ENCODE measurements around the gene CHN2.

The CHN2 gene

GRCh38 chr7:29360633-29361625 lies 166.4 kb downstream of the CHN2 start:
- POLR2A ChIA-PET = no interaction called here
- TF ChIP-seq SP1 (IDR thresholded peaks at IDR 0.05) (no peak), ZNF384 (IDR thresholded peaks at IDR 0.05) (no peak), PKNOX1 (IDR thresholded peaks at IDR 0.05) (no peak), BHLHE40 (IDR thresholded peaks at IDR 0.05; ENCODE audit: borderline replicate concordance) (no peak), CTBP1 (IDR thresholded peaks at IDR 0.05; ENCODE audit: borderline replicate concordance) (no peak), L3MBTL2 (conservative IDR thresholded peaks at IDR 0.05) (no peak), SUZ12 (IDR thresholded peaks at IDR 0.05) (no peak), LEF1 (IDR thresholded peaks at IDR 0.05; ENCODE audit: borderline replicate concordance) (no peak), TARDBP (IDR thresholded peaks at IDR 0.05) (no peak), FOXA1 (IDR thresholded peaks at IDR 0.05) (no peak), HDGF (IDR thresholded peaks at IDR 0.05; ENCODE audit: borderline replicate concordance) (no peak), FOXM1 (IDR thresholded peaks at IDR 0.05; ENCODE audit: borderline replicate concordance) (no peak)
- DNase-seq (ENCODE audit: extremely low spot score) = no peak
- CTCF ChIA-PET = interaction anchor here (0.5 kb wide), 1 partner anchor 448 kb away, joined by 3 read pairs; no protein-coding TSS in a partner anchor

GRCh38 chr7:29362380-29362779 lies 167.8 kb downstream of the CHN2 start:
- ChIA-PET CTCF (no interaction called here), POLR2A (no interaction called here)
- no peak for TF ChIP-seq L3MBTL2 (conservative IDR thresholded peaks at IDR 0.05)
- TF ChIP-seq FOXK2 (IDR thresholded peaks at IDR 0.05) = no peak
- TF ChIP-seq ZNF384 (IDR thresholded peaks at IDR 0.05) = no peak
- no peak for TF ChIP-seq SP1 (IDR thresholded peaks at IDR 0.05)
- no peak for TF ChIP-seq TARDBP (IDR thresholded peaks at IDR 0.05)
- no peak for TF ChIP-seq FOXM1 (IDR thresholded peaks at IDR 0.05; ENCODE audit: borderline replicate concordance)
- no peak for TF ChIP-seq FOXA1 (IDR thresholded peaks at IDR 0.05)
- TF ChIP-seq BHLHE40 (IDR thresholded peaks at IDR 0.05; ENCODE audit: borderline replicate concordance) = no peak
- TF ChIP-seq ELF4 (IDR thresholded peaks at IDR 0.05) = no peak
- TF ChIP-seq SUZ12 (IDR thresholded peaks at IDR 0.05) = no peak
- TF ChIP-seq HDGF (IDR thresholded peaks at IDR 0.05; ENCODE audit: borderline replicate concordance) = no peak
- no peak for TF ChIP-seq NFRKB (IDR thresholded peaks at IDR 0.05)
- no peak for TF ChIP-seq LEF1 (IDR thresholded peaks at IDR 0.05; ENCODE audit: borderline replicate concordance)
- TF ChIP-seq PKNOX1 (IDR thresholded peaks at IDR 0.05) = no peak
- no peak for TF ChIP-seq CTBP1 (IDR thresholded peaks at IDR 0.05; ENCODE audit: borderline replicate concordance)
- no peak for DNase-seq (ENCODE audit: extremely low spot score)

- POLR2A ChIA-PET = no interaction called here
- TF ChIP-seq FOXK2 (IDR thresholded peaks at IDR 0.05) (no peak), FOXM1 (IDR thresholded peaks at IDR 0.05; ENCODE audit: borderline replicate concordance) (no peak), ARNT (IDR thresholded peaks at IDR 0.05) (no peak), TARDBP (IDR thresholded peaks at IDR 0.05) (no peak), CTBP1 (IDR thresholded peaks at IDR 0.05; ENCODE audit: borderline replicate concordance) (no peak), NFRKB (IDR thresholded peaks at IDR 0.05) (no peak), ELF4 (IDR thresholded peaks at IDR 0.05) (no peak)
- DNase-seq (ENCODE audit: extremely low spot score) = no peak
- CTCF ChIA-PET = interaction anchor here (1.6 kb wide), 1 partner anchor 257 kb away, joined by 4 read pairs; no protein-coding TSS in a partner anchor
These were observed 169.3 kb downstream of the CHN2 start for GRCh38 chr7:29363636-29364425.

- ChIA-PET CTCF (interaction anchor here (1.6 kb wide), 1 partner anchor 258 kb away, joined by 4 read pairs; no protein-coding TSS in a partner anchor), POLR2A (no interaction called here)
- TF ChIP-seq FOXK2 (IDR thresholded peaks at IDR 0.05) (no peak), CTBP1 (IDR thresholded peaks at IDR 0.05; ENCODE audit: borderline replicate concordance) (no peak), ELF4 (IDR thresholded peaks at IDR 0.05) (no peak), HDGF (IDR thresholded peaks at IDR 0.05; ENCODE audit: borderline replicate concordance) (no peak), FOXA1 (IDR thresholded peaks at IDR 0.05) (no peak)
- DNase-seq (ENCODE audit: extremely low spot score) = no peak
These were observed 170.1 kb downstream of the CHN2 start for GRCh38 chr7:29364661-29365060.

DNA sequence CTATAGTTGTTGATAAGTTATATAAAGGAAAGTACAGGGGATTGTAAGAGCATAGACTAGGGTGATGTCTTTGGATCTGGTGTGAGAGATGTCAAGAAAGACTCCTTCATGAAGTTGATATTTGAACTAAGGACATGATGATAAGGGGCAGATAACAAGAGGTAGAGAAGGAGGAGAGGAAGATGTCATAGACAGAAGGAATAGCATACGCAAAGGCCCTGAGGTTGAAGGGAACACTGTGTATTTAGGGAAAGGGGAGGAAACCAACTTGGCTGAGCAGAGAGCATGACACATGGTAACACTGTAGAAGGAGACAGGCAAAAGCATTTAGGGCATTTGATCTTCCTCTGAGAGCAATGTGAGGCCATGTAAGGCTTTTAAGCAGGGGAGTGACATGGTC lies 170.8 kb downstream of the CHN2 start:
- no peak for DNase-seq (ENCODE audit: extremely low spot score)
- POLR2A ChIA-PET = no interaction called here
- TF ChIP-seq ZNF384 (IDR thresholded peaks at IDR 0.05) (no peak), PKNOX1 (IDR thresholded peaks at IDR 0.05) (no peak), FOXK2 (IDR thresholded peaks at IDR 0.05) (no peak), BHLHE40 (IDR thresholded peaks at IDR 0.05; ENCODE audit: borderline replicate concordance) (no peak), FOXM1 (IDR thresholded peaks at IDR 0.05; ENCODE audit: borderline replicate concordance) (no peak), SP1 (IDR thresholded peaks at IDR 0.05) (no peak), L3MBTL2 (conservative IDR thresholded peaks at IDR 0.05) (no peak), ARNT (IDR thresholded peaks at IDR 0.05) (no peak), CTBP1 (IDR thresholded peaks at IDR 0.05; ENCODE audit: borderline replicate concordance) (no peak)
- CTCF ChIA-PET = no interaction called here
